ENCODE results near the gene ASIC2.

Gene ASIC2

DNA sequence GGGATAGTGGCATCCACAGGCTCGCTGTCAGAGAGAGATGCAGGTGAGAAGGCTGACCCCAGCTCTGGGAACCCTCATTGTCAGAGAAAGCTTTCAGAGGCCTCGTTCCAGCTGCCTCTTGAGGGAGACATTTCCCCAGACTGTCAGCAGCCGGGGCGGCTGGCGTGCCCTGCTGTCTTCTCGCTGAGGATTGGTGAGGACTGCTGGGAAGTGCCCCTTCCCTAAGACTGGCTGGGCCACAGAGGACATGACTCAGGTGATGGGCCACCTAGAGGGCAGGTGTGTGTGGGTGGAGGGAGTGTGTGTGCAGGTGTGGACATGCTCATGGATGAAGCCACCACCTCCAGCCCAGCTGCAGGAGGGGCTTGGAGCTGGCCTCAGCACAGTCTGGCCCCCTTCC lies 276.2 kb downstream of the ASIC2 start:
- H3K4me3 ChIP-seq (replicated peaks in 1 of 2; ENCODE audit: low read depth in 2 of 2, low read length in 2 of 2) = no peak overlapping the region
- no peak for DNase-seq (ENCODE audit: low read depth in 2 of 2)
- TF ChIP-seq, protein P1, sequence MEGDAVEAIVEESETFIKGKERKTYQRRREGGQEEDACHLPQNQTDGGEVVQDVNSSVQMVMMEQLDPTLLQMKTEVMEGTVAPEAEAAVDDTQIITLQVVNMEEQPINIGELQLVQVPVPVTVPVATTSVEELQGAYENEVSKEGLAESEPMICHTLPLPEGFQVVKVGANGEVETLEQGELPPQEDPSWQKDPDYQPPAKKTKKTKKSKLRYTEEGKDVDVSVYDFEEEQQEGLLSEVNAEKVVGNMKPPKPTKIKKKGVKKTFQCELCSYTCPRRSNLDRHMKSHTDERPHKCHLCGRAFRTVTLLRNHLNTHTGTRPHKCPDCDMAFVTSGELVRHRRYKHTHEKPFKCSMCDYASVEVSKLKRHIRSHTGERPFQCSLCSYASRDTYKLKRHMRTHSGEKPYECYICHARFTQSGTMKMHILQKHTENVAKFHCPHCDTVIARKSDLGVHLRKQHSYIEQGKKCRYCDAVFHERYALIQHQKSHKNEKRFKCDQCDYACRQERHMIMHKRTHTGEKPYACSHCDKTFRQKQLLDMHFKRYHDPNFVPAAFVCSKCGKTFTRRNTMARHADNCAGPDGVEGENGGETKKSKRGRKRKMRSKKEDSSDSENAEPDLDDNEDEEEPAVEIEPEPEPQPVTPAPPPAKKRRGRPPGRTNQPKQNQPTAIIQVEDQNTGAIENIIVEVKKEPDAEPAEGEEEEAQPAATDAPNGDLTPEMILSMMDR (IDR thresholded peaks at IDR 0.05; ENCODE audit: low read depth, low read length) = no peak

DNA sequence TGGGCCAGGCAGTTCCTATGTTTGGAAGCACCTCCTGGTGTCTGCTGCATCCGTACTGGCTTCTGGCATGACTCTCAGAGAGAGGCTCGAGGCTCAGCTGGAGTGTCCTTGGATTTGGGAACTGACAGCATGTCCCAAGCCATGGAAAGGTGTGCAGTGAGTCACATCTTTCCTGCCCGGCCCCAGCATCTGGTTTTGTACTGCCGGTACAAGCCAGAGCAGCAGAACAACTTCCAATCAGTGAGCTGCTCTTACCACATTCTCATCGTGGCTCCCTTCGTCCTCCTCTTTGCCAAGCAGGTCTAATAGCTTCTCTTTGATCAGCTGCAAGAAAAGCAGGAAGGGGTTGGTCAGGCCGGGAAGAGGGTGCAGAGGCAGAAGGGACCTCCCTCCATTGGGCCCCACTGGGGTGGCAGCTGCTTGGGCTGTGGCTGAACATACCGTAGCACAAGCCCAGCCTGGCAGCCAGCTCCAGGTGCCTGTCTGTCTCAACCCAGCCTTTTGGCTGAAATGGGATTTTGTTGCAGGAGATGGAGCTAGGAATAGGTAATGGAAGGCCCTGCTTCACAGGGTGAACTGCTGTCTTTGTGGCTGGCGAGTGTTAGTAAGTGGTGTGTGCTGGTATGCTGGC lies 277.3 kb downstream of the ASIC2 start:
- DNase-seq (ENCODE audit: low read depth in 2 of 2) = no peak
- TF ChIP-seq, protein P1 (IDR thresholded peaks at IDR 0.05; ENCODE audit: low read depth, low read length) = no peak
- H3K4me3 ChIP-seq (replicated peaks in 1 of 2; ENCODE audit: low read depth in 2 of 2, low read length in 2 of 2) = no peak overlapping the region

DNA sequence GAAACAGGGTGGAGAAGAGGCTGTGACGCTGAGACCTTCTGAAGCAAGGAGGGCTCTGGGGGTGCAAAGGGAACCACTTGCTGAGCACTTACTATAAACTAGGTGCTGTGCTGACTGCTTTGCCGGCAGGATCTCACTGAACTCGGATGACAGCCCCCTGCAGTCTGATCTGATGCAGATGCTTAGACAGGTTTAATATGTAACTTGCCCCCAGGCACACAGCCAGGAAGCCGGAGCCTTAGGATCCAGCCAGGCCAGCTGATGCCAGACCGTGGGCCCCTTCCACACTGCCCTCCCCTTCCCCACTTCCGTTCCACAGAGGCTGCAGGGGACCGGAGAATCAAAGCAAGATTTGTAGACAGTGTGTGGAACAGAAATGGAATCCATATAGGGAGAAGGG lies 278.3 kb downstream of the ASIC2 start:
- no peak for DNase-seq (ENCODE audit: low read depth in 2 of 2)
- no peak overlapping the region for H3K4me3 ChIP-seq (replicated peaks in 1 of 2; ENCODE audit: low read depth in 2 of 2, low read length in 2 of 2)
- TF ChIP-seq, protein P1 (IDR thresholded peaks at IDR 0.05; ENCODE audit: low read depth, low read length) = no peak

DNA sequence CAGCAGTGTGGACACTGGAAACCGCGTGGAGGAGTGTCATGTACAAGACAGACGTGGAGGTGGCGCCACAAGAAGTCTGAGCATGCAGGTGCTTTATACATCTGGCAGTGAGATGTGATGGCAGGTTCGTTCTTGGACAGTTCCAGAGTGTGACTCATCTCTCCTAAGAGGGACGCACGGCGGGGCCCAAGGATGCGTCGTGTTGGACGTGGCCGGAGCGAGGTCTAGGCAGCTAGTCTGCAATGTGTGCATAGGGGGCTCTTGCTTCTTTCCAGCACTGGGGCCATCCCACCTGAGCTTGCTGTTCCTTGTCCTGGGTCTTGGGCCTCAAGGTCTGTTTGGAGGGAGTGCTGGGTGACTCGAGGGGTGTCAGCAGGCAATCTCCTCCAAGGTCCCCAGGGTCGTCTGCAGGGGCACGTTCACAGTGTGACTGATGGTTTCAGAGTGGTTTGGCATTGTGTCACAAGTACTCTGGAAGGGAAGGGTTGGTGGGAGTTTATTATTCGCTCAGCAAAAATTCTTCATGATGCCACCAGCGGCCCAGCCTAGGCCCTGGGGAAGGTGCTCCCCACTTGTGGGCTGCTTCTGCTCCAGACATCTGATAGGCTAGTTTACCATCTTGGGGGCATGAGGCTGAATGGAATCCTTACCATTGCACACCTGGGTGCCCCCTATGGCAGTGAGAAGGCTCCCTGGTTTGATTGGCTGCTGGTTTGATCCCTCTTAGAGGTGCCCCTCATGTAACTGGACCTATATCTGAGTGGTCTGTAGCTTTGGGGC lies 279.3 kb downstream of the ASIC2 start:
- peak in 1 of 2 donors; percentile 8 for DNase-seq (ENCODE audit: low read depth in 2 of 2)
- TF ChIP-seq, protein P1 (IDR thresholded peaks at IDR 0.05; ENCODE audit: low read depth, low read length) = no peak
- H3K4me3 ChIP-seq (replicated peaks in 1 of 2; ENCODE audit: low read depth in 2 of 2, low read length in 2 of 2) = no peak overlapping the region

DNA sequence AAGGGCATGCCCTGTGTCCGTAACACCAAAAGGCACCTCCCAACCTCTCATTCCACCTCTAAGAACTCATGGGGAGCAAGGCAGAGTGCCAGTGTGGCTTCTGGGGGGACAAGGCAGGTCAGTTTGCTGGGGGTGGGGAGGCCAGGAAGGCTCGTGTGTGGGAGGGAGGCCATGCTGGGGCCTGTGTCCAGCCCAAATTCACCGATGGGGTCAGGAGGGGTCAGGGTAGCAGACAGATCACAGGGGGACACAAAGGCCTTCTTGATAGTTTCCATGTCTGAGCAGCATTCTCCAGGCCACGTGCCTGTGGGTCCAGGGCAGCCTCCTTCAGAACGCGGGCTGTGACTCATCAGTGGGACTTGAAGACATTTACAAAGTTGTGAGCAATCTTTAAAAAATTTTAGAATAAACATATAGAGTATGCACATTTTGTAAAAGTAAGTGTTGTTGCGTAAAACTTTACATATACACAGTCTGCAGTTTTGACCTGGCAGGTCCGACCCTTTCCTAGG lies 280.5 kb downstream of the ASIC2 start:
- peak; percentile 77 to 94 for DNase-seq (ENCODE audit: low read depth in 2 of 2)
- H3K4me3 ChIP-seq (replicated peaks in 1 of 2; ENCODE audit: low read depth in 2 of 2, low read length in 2 of 2) = no peak overlapping the region
- TF ChIP-seq, protein P1 (IDR thresholded peaks at IDR 0.05; ENCODE audit: low read depth, low read length) = no peak

DNA sequence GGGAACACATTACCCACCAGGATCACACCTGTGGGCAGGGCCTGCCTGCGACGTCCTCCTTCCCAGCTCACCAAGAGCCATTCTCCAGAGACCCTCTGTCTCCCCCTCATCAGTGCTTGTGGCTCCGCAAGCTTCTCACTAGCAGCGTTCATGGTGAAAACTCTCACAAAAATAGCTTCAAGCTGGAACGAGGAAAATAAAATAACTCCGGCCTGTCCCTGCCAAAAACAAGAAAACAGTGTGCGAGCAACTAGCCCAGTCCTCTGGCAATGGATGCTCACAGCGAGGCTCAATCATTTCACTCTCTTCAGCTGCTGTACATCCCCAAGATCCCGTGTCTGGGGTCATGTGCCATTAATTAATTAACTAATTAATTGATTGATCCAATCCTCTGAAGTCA lies 283.5 kb downstream of the ASIC2 start:
- H3K4me3 ChIP-seq (replicated peaks in 1 of 2; ENCODE audit: low read depth in 2 of 2, low read length in 2 of 2) = no peak overlapping the region
- TF ChIP-seq, protein P1 (IDR thresholded peaks at IDR 0.05; ENCODE audit: low read depth, low read length) = no peak
- no peak for DNase-seq (ENCODE audit: low read depth in 2 of 2)
